ENCODE data around the gene MYO16.

The MYO16 gene

DNA sequence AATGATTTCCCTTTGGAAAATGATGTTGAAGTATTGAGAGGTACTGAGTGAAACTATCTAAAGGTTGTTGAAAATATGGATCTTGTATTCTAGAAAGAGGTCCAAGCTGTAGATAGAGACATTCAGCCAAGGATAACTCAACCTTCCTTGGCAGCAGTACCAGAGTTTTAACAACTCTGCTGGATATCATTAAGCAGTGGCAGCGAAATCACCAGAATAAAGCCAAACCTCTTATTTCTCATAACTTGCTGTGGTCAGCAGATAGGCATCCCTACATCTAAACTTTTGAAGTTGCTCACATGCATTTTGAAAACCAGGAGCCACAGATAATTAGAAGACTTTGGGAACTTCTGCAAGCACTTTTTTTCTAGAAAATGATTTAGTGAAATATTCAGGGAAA is 597.2 kb downstream of the MYO16 start:
- Mint-ChIP-seq H3K36me3 (ENCODE audit: low read depth) (peaks cover 5% of the 10 kb centered on the region), H3K27ac (no peak overlapping the region), H3K9me3 (peaks cover 40% of the 10 kb centered on the region), H3K27me3 (ENCODE audit: low read depth, poor library complexity) (peaks cover 4% of the 10 kb centered on the region), H3K4me1 (no peaks in the 10 kb centered on the region), H3K4me3 (no peak overlapping the region)
- DNase-seq: no peak
- TF ChIP-seq, protein P1, sequence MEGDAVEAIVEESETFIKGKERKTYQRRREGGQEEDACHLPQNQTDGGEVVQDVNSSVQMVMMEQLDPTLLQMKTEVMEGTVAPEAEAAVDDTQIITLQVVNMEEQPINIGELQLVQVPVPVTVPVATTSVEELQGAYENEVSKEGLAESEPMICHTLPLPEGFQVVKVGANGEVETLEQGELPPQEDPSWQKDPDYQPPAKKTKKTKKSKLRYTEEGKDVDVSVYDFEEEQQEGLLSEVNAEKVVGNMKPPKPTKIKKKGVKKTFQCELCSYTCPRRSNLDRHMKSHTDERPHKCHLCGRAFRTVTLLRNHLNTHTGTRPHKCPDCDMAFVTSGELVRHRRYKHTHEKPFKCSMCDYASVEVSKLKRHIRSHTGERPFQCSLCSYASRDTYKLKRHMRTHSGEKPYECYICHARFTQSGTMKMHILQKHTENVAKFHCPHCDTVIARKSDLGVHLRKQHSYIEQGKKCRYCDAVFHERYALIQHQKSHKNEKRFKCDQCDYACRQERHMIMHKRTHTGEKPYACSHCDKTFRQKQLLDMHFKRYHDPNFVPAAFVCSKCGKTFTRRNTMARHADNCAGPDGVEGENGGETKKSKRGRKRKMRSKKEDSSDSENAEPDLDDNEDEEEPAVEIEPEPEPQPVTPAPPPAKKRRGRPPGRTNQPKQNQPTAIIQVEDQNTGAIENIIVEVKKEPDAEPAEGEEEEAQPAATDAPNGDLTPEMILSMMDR (IDR thresholded peaks at IDR 0.05): no peak

DNA sequence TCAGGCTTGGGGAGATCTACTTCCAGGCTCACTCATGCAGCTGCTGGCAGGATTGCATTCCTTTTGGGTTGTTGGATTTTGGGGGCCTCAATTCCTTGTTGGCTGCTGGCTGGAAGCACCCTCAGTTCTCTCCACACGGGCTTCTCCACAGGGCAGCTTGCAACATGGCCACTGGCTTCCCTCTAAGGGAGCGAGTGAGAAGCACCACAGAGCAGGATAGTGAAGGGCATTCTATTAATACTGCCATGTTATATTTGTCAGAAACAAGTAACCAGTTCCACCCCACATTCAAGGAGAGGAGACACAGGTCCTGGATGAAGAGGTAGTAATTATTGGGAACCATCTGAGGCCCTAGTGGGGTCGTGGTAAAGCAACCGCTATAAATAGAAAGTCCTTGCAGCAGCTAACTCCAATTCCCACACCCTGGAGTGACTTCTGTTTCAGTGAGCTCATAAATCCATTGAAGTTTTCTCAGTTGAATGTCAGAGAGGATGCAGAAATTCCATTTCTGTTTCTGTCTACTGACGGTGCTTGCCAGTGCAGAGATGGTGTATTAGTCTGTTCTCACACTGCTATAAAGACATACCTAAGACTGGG is 598.0 kb downstream of the MYO16 start:
- Mint-ChIP-seq H3K4me3 (no peak overlapping the region), H3K27ac (no peak overlapping the region), H3K4me1 (no peaks in the 10 kb centered on the region), H3K9me3 (peaks cover 35% of the 10 kb centered on the region), H3K27me3 (ENCODE audit: low read depth, poor library complexity) (peaks cover 4% of the 10 kb centered on the region), H3K36me3 (ENCODE audit: low read depth) (peaks cover 5% of the 10 kb centered on the region)
- DNase-seq: no peak
- TF ChIP-seq, protein P1 (IDR thresholded peaks at IDR 0.05): no peak

DNA sequence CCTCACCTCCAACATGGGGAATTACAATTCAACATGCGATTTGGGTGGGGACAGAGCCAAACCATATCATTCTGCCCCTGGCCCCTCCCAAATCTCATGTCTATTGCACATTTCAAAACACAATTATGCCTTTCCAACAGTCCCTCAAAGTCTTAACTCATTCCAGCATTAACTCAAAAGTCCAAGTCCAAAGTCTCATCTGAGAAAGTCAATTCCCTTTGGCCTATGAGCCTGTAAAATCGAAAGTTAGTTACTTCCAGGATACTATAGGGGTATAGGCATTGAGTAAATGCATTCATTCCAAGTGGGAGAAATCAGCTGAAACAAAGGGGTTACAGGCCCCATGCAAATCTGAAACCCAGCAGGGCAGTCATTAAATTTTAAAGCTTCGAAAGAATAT is 598.8 kb downstream of the MYO16 start:
- Mint-ChIP-seq H3K36me3 (ENCODE audit: low read depth) (peaks cover 5% of the 10 kb centered on the region), H3K4me3 (no peak overlapping the region), H3K9me3 (peaks cover 32% of the 10 kb centered on the region), H3K4me1 (no peaks in the 10 kb centered on the region), H3K27ac (no peak overlapping the region), H3K27me3 (ENCODE audit: low read depth, poor library complexity) (peaks cover 4% of the 10 kb centered on the region)
- TF ChIP-seq, protein P1 (IDR thresholded peaks at IDR 0.05): no peak
- DNase-seq: no peak

DNA sequence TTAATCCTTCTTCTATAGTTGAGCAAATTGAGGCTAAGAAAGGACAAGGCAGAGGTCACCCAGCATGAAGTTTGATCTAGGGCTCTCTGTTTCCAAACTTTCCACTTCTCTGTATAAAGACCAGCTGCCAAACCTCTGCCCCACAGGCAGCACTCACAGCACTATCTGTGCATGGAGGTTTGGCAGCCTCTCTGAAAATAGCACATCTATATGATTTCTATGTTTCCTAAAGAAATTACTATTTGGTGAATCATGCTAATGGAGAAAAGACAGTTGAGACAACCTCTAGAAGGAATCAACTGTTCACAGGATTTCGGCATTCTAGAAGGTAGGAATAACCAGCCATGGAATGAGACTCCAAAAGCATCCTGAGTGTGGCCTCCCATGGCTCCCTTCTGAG is 602.5 kb downstream of the MYO16 start:
- DNase-seq: no peak
- no peak overlapping the region for H3K4me3 Mint-ChIP-seq
- peaks cover 14% of the 10 kb centered on the region for H3K9me3 Mint-ChIP-seq
- no peak overlapping the region for H3K27ac Mint-ChIP-seq
- no peaks in the 10 kb centered on the region for H3K4me1 Mint-ChIP-seq
- TF ChIP-seq, protein P1 (IDR thresholded peaks at IDR 0.05): no peak
- peaks cover 7% of the 10 kb centered on the region for H3K27me3 Mint-ChIP-seq (ENCODE audit: low read depth, poor library complexity)
- H3K36me3 Mint-ChIP-seq (ENCODE audit: low read depth): peaks cover 5% of the 10 kb centered on the region

DNA sequence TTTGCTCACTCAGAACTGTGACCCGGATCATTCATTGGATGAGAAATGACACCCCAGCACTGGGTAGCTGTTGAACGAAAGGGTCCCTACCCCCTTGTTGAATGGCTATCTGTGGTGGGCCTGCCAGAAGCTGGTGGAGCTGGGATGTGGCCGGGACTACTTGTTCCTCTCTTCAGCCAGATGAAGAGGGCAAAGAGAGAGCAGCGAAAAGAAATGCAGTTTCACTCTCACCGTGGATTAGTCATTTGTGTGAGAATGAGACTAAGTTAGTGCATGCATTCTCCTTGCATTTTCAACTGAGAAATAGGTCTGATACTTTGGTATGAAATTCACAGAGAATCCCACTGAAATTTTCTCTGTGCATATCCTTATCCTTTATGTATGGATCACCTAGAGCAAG is 603.9 kb downstream of the MYO16 start:
- H3K4me1 Mint-ChIP-seq: no peaks in the 10 kb centered on the region
- DNase-seq: no peak
- no peak overlapping the region for H3K4me3 Mint-ChIP-seq
- peaks cover 5% of the 10 kb centered on the region for H3K36me3 Mint-ChIP-seq (ENCODE audit: low read depth)
- TF ChIP-seq, protein P1 (IDR thresholded peaks at IDR 0.05): no peak
- H3K27me3 Mint-ChIP-seq (ENCODE audit: low read depth, poor library complexity): peaks cover 3% of the 10 kb centered on the region
- H3K27ac Mint-ChIP-seq: no peak overlapping the region
- peaks cover 14% of the 10 kb centered on the region for H3K9me3 Mint-ChIP-seq

DNA sequence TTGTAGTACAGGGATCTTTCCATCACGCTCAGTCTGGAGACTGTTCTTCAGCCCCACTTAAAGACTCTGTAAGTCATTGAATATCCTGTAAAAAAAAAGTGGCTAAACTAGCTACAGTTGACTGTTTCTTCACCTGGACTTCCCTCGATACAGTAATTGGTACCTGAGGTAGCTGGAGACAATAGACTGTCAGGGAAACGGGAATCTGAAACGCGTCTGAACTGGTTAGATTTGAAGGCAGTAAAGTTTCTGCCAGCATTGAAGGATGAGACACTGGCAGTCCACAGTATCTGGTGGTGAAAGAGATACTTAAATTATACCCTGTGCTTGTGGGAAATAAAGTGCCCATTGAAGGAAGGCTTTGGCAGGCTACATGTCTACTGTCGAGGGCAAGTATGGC is 606.5 kb downstream of the MYO16 start:
- no peaks in the 10 kb centered on the region for H3K9me3 Mint-ChIP-seq
- no peak overlapping the region for H3K27ac Mint-ChIP-seq

More for the DNA sequence above, 606.5 kb downstream of the MYO16 start:
- H3K4me1 Mint-ChIP-seq: no peaks in the 10 kb centered on the region
- peaks cover 3% of the 10 kb centered on the region for H3K27me3 Mint-ChIP-seq (ENCODE audit: low read depth, poor library complexity)
- TF ChIP-seq, protein P1 (IDR thresholded peaks at IDR 0.05): no peak
- no peak for DNase-seq
- no peak overlapping the region for H3K4me3 Mint-ChIP-seq
- no peaks in the 10 kb centered on the region for H3K36me3 Mint-ChIP-seq (ENCODE audit: low read depth)

Data from nephron progenitor cell (in vitro differentiated cells).